H1 (cell line): ENCODE data around the gene DNAJC17. TPM values are rescaled to one million over a fixed set of nuclear protein-coding genes. Genes with fewer than 3 reads are reported as not detected.

ENCODE experiments used
- CTCF ChIA-PET: fragments of 300-600 bp; sonication (Branson Sonifier 250); formaldehyde crosslinking; loops from one replicate; lab custom pipeline; 2021; ENCODE audit not compliant: partially characterized antibody; lab: Charles Lee
- POLR2A ChIA-PET: fragments of 300-600 bp; sonication (Branson Sonifier 250); formaldehyde crosslinking; loops from one replicate; lab custom pipeline; 2021; ENCODE audit warnings: inconsistent platforms; ENCODE audit not compliant: partially characterized antibody; lab: Charles Lee
- DNase-seq, 2 experiments: peaks; one replicate each; pipeline versions ENCODE4 v3.0.0 to v3.0.0-alpha.2; 2010 to 2022; ENCODE audit warnings: low spot score in 2 of 2, low read depth in 1 of 2, mixed read lengths in 1 of 2
- FAIRE-seq: peaks from 2 replicates; lab custom pipeline; 2011; peaks lifted over from hg19 to GRCh38; lab: Jason Lieb, UNC
- H2AFZ ChIP-seq: 2 replicates; pipeline ENCODE4 v1.8.1; 2012; ENCODE audit warnings: low read length, inconsistent platforms
- H2AK5ac ChIP-seq: 2 replicates; pipeline ENCODE4 v1.6.1; 2013; ENCODE audit warnings: low read depth, low read length
- H2BK120ac ChIP-seq: replicated peaks from 2 replicates; pipeline ENCODE3; 2013; ENCODE audit warnings: low read depth, low read length, inconsistent platforms
- H2BK12ac ChIP-seq: 2 replicates; pipeline ENCODE4 v1.6.1; 2013; ENCODE audit warnings: low read depth, low read length
- H2BK15ac ChIP-seq: 2 replicates; pipeline ENCODE4 v1.6.1; 2013; ENCODE audit warnings: low read length
- H2BK20ac ChIP-seq: 2 replicates; pipeline ENCODE4 v1.6.1; 2013; ENCODE audit warnings: low read length
- H2BK5ac ChIP-seq: 2 replicates; pipeline ENCODE4 v1.6.1; 2013; ENCODE audit warnings: low read depth, low read length
- H3K14ac ChIP-seq: 2 replicates; pipeline ENCODE4 v1.6.1; 2013; ENCODE audit warnings: inconsistent platforms; ENCODE audit not compliant: insufficient read length
- H3K18ac ChIP-seq: 2 replicates; pipeline ENCODE4 v1.6.1; 2013; ENCODE audit warnings: low read length; ENCODE audit errors: extremely low read depth
- H3K23ac ChIP-seq: 2 replicates; pipeline ENCODE4 v1.6.1; 2013; ENCODE audit warnings: inconsistent platforms; ENCODE audit not compliant: insufficient read length
- H3K23me2 ChIP-seq: 2 replicates; pipeline ENCODE4 v1.6.1; 2013; ENCODE audit warnings: low read depth, low read length
- H3K27ac ChIP-seq: 2 replicates; pipeline ENCODE4 v1.6.1; 2011; ENCODE audit warnings: low read depth, low read length, inconsistent platforms
- H3K27me3 ChIP-seq, 4 experiments: replicated peaks in 1 of 4; 1 replicate in 1 of 4; 2 replicates in 3 of 4; pipeline versions ENCODE4 v1.6.1 to v1.8.1; 2011 to 2013; ENCODE audit warnings: low read length in 3 of 4, mild to moderate bottlenecking in 3 of 4, inconsistent platforms in 2 of 4, mixed read lengths in 2 of 4, moderate library complexity in 1 of 4; ENCODE audit not compliant: control insufficient read depth in 3 of 4, insufficient read depth in 3 of 4; ENCODE audit errors: extremely low read depth in 1 of 4
- H3K36me3 ChIP-seq, 4 experiments: 2 replicates each; pipeline versions ENCODE4 v1.6.1 to v1.8.1; 2011 to 2013; ENCODE audit warnings: mild to moderate bottlenecking in 4 of 4, low read length in 3 of 4, moderate library complexity in 2 of 4, control low read depth in 1 of 4, inconsistent platforms in 1 of 4; ENCODE audit not compliant: insufficient read depth in 4 of 4, control insufficient read depth in 2 of 4
- H3K4ac ChIP-seq: replicated peaks from 2 replicates; pipeline ENCODE3; 2013; ENCODE audit warnings: low read length, low read depth, mixed read lengths, inconsistent platforms; ENCODE audit not compliant: insufficient read length
- H3K4me1 ChIP-seq, 4 experiments: replicated peaks in 1 of 4; 1 replicate in 1 of 4; 2 replicates in 3 of 4; pipeline versions ENCODE4 v1.6.1 to v1.8.1; 2011 to 2013; ENCODE audit warnings: low read length in 3 of 4, inconsistent platforms in 2 of 4, mixed read lengths in 1 of 4; ENCODE audit not compliant: insufficient read depth in 4 of 4, control insufficient read depth in 3 of 4
- H3K4me2 ChIP-seq, 2 experiments: 2 replicates each; pipeline versions ENCODE4 v1.6.1 to v1.8.1; 2011 to 2013; ENCODE audit warnings: low read depth in 2 of 2, low read length in 2 of 2, control low read depth in 1 of 2, inconsistent platforms in 1 of 2, mild to moderate bottlenecking in 1 of 2; ENCODE audit not compliant: insufficient read depth in 1 of 2
- H3K4me3 ChIP-seq, 4 experiments: fragments of 200-600, 300-600 bp in 1 of 4; sonication (generic), shearing (Covaris generic), sonication (Bioruptor Twin) in 1 of 4; 2 replicates each; pipeline versions ENCODE4 v1.5.1 to v1.8.1; 2011 to 2016; ENCODE audit warnings: low read length in 4 of 4, low read depth in 3 of 4, control low read depth in 2 of 4, inconsistent platforms in 2 of 4, mild to moderate bottlenecking in 2 of 4, mixed read lengths in 1 of 4, moderate library complexity in 1 of 4; ENCODE audit not compliant: insufficient read depth in 2 of 4; ENCODE audit errors: extremely low read depth in 1 of 4
- H3K56ac ChIP-seq: replicated peaks from 2 replicates; pipeline ENCODE3; 2013; ENCODE audit warnings: low read depth, mild to moderate bottlenecking, mixed read lengths, low read length, inconsistent platforms; ENCODE audit not compliant: insufficient read length
- H3K79me1 ChIP-seq: 2 replicates; pipeline ENCODE4 v1.6.1; 2013; ENCODE audit warnings: low read depth, low read length, control low read depth
- H3K79me2 ChIP-seq, 2 experiments: 2 replicates each; pipeline versions ENCODE4 v1.6.1 to v1.8.1; 2012 to 2013; ENCODE audit warnings: low read length in 2 of 2, mild to moderate bottlenecking in 2 of 2, inconsistent platforms in 1 of 2; ENCODE audit not compliant: insufficient read depth in 2 of 2, control insufficient read depth in 1 of 2
- H3K9ac ChIP-seq, 4 experiments: replicated peaks in 1 of 4; 1 replicate in 1 of 4; 2 replicates in 3 of 4; pipeline versions ENCODE4 v1.6.1 to v1.8.1; 2011 to 2013; ENCODE audit warnings: low read depth in 3 of 4, low read length in 3 of 4, control low read depth in 2 of 4, mild to moderate bottlenecking in 2 of 4, moderate library complexity in 2 of 4, inconsistent platforms in 1 of 4; ENCODE audit errors: extremely low read depth in 1 of 4
- H3K9me3 ChIP-seq, 2 experiments: 2 replicates each; pipeline versions ENCODE4 v1.6.1 to v1.8.1; 2012 to 2013; ENCODE audit warnings: mild to moderate bottlenecking in 2 of 2, moderate library complexity in 2 of 2, control low read depth in 1 of 2, inconsistent platforms in 1 of 2, low read depth in 1 of 2, low read length in 1 of 2, mixed read lengths in 1 of 2; ENCODE audit not compliant: insufficient read depth in 2 of 2
- H4K20me1 ChIP-seq, 2 experiments: replicated peaks in 1 of 2; 2 replicates each; pipeline versions ENCODE3 to v1.8.1; 2011 to 2013; ENCODE audit warnings: inconsistent platforms in 2 of 2, low read length in 2 of 2, mild to moderate bottlenecking in 1 of 2; ENCODE audit not compliant: insufficient read depth in 2 of 2, control insufficient read depth in 1 of 2
- H4K5ac ChIP-seq: 2 replicates; pipeline ENCODE4 v1.6.1; 2013; ENCODE audit warnings: low read length, low read depth, mixed read lengths, inconsistent platforms; ENCODE audit not compliant: insufficient read length
- H4K8ac ChIP-seq: 2 replicates; pipeline ENCODE4 v1.8.0; 2013; ENCODE audit warnings: mild to moderate bottlenecking, moderate library complexity, low read length, inconsistent platforms; ENCODE audit not compliant: insufficient read depth; ENCODE audit errors: extremely low read depth
- H4K91ac ChIP-seq: replicated peaks from 2 replicates; pipeline ENCODE3; 2013; ENCODE audit warnings: low read length, mixed read lengths, inconsistent platforms; ENCODE audit not compliant: insufficient read length
- BACH1 ChIP-seq: IDR thresholded peaks from 2 replicates; pipeline ENCODE4 v1.6.1; 2012; ENCODE audit warnings: low read length, improper control_type of control experiment
- CHD1 ChIP-seq: IDR thresholded peaks from 2 replicates; pipeline ENCODE4 v1.6.1; 2012; ENCODE audit warnings: low read depth, low read length, improper control_type of control experiment
- KDM1A ChIP-seq: fragments of 200-600, 300-600 bp; sonication (generic); IDR thresholded peaks from 2 replicates; pipeline ENCODE4 v1.7.1; 2016; ENCODE audit warnings: mild to moderate bottlenecking, low read length, borderline replicate concordance
- RFX5 ChIP-seq: IDR thresholded peaks from 2 replicates; pipeline ENCODE4 v1.6.1; 2011; ENCODE audit warnings: low read depth, low read length, improper control_type of control experiment, borderline replicate concordance
- TAF7 ChIP-seq: optimal IDR thresholded peaks from 2 replicates; pipeline ENCODE3; 2011; ENCODE audit warnings: low read depth, mild to moderate bottlenecking, inconsistent platforms, low read length, moderate library complexity, borderline replicate concordance
- WGBS, 2 experiments: shearing (Covaris generic) in 1 of 2; methylation state at CpG; one replicate each; pipeline versions ENCODE4 v1.1.6 to v1.1.7; 2013 to 2015; ENCODE audit warnings: low lambda C conversion rate in 2 of 2, mixed read lengths in 2 of 2, inconsistent platforms in 1 of 2, low coverage in 1 of 2, missing lambda C conversion rate in 1 of 2; ENCODE audit not compliant: insufficient replicate concordance in 2 of 2, insufficient coverage in 1 of 2, insufficient read length in 1 of 2; ENCODE audit errors: extremely low coverage in 1 of 2, missing lambda C conversion rate in 1 of 2; 5-methylcytosine and 5-hydroxymethylcytosine counted together
- polyA plus RNA-seq, 7 experiments: library from polyadenylated mRNA; depleted of rRNA in 3 of 7; stranded (reverse) in 5 of 7; unstranded in 2 of 7; fragments of >200 nt in 5 of 7; fragments of 200-250 nt in 2 of 7; gene quantifications; 1 replicate in 5 of 7; 2 replicates in 1 of 7; 4 replicates in 1 of 7; pipeline versions ENCODE4 v1.2.1 to v1.2.3, GENCODE V29; 2011 to 2013; ENCODE audit warnings: missing spikeins in 2 of 7, mixed read lengths in 2 of 7
- total RNA-seq: library from RNA; stranded (reverse); fragmentation: NEBNext Ultra II Directional; extraction: Animal tissue kit (Norgen Biotek cat#: 25700); gene quantifications from 2 replicates; pipeline ENCODE4 v1.2.1, GENCODE V29; 2021

Gene DNAJC17
- total and polyA plus RNA-seq, 2 of the 8 experiments (the other 6 are each of a cell fraction or from before 2014, with no cell fraction given) = 39.5 to 45.4 TPM

GRCh38 chr15:40787991-40788390 is 19.3 kb downstream of the DNAJC17 start:
- Histone ChIP-seq H3K27me3 (no peaks in the 10 kb centered on the region), H2AFZ (no peak overlapping the region), H3K4ac (peak overlapping the region; percentile 48), H2BK12ac (0 out of 2 replicates have a peak overlapping the region, but pooled peaks have one; percentile 44), H3K4me2 (peak overlapping the region; percentile 61 to 77), H3K23me2 (no peaks in the 10 kb centered on the region; the same call in 1 of the 2 replicates), H2BK20ac (0 out of 2 replicates have a peak overlapping the region, but pooled peaks have one; percentile 43), H4K91ac (peak overlapping the region; percentile 61), H3K4me1 (peaks cover 19 to 35% (median 20%) of the 10 kb centered on the region in 4 experiments), H4K5ac (no peak overlapping the region), H4K8ac (peak overlapping the region; percentile 87; the same call in 1 of the 2 replicates), H2AK5ac (peak overlapping the region; percentile 94), H3K79me1 (peaks cover 4% of the 10 kb centered on the region), H3K9ac (no peak overlapping the region), H2BK5ac (peak overlapping the region; percentile 93; the same call in 1 of the 2 replicates), H3K4me3 (peak overlapping the region in 3 of 4 experiments; percentile 12 to 47 (median 20); a peak in 4 of 8 replicates), H2BK15ac (peak overlapping the region; percentile 63; the same call in 1 of the 2 replicates), H3K56ac (no peak overlapping the region), H3K9me3 (no peaks in the 10 kb centered on the region), H2BK120ac (peak overlapping the region; percentile 33), H3K23ac (no peak overlapping the region), H3K79me2 (peaks cover 0 to 14% of the 10 kb centered on the region in 2 experiments; a peak in 3 of 4 replicates), H3K18ac (0 out of 2 replicates have a peak overlapping the region, but pooled peaks have one; percentile 60), H4K20me1 (peaks cover 2 to 7% of the 10 kb centered on the region in 2 experiments), H3K36me3 (no peaks in the 10 kb centered on the region; a peak in 1 of 8 replicates), H3K14ac (no peak overlapping the region), H3K27ac (no peak overlapping the region)
- 73% methylated on average over 6 of the region's 6 CpGs; no CpG with 5 or more reads in 1 of the 2 experiments for WGBS, 2 experiments
- CTCF ChIA-PET = interaction anchor here (0.6 to 12.9 kb wide), 12 partner anchors 12 to 265 kb away, joined by 3 to 184 read pairs (median 4); partner anchors contain the start of genes C15orf62 and GCHFR
- no peak for DNase-seq
- TF ChIP-seq TAF7 (no peak), KDM1A (peak; percentile 4; the same call in 1 of the 2 replicates), RFX5 (no peak), BACH1 (no peak), CHD1 (no peak)
- no peak for FAIRE-seq
- POLR2A ChIA-PET = interaction anchor here (0.7 to 2.7 kb wide), 12 partner anchors 8 to 165 kb away, joined by 3 to 9 read pairs (median 4); partner anchors contain the start of genes C15orf62, CHAC1, RAD51 and SPINT1
